Endothelial cell (in vitro differentiated cells): Measurements from ENCODE around the gene NUMBL. TPM values are rescaled to one million over a fixed set of nuclear protein-coding genes. Genes with fewer than 3 reads are reported as not detected.
A peak's percentile ranks its signal among the peaks of the same experiment; 100 is the strongest.
"Not testable (repeated sequence)": the region's sequence is repeated elsewhere in the genome, so short reads cannot be mapped to it uniquely, and the experiment has no call there.

ENCODE experiments used
- DNase-seq: peaks from one replicate; pipeline ENCODE4 v3.0.0; 2021; ENCODE audit warnings: low spot score
- H3K27ac Mint-ChIP-seq: one replicate; pipeline ENCODE4 v1.8.0; 2021; ENCODE audit warnings: mixed read lengths, inconsistent platforms; ENCODE audit not compliant: unreplicated experiment
- H3K27me3 Mint-ChIP-seq: one replicate; pipeline ENCODE4 v1.8.0; 2021; ENCODE audit warnings: mild to moderate bottlenecking, moderate library complexity, mixed read lengths, inconsistent platforms; ENCODE audit not compliant: unreplicated experiment
- H3K36me3 Mint-ChIP-seq: one replicate; pipeline ENCODE4 v1.8.0; 2021; ENCODE audit warnings: mild to moderate bottlenecking, low read depth, mixed read lengths, inconsistent platforms; ENCODE audit not compliant: unreplicated experiment
- H3K4me1 Mint-ChIP-seq: one replicate; pipeline ENCODE4 v1.8.0; 2021; ENCODE audit warnings: mild to moderate bottlenecking, mixed read lengths, inconsistent platforms; ENCODE audit not compliant: unreplicated experiment
- H3K4me3 Mint-ChIP-seq: one replicate; pipeline ENCODE4 v1.8.0; 2021; ENCODE audit warnings: mild to moderate bottlenecking, mixed read lengths, inconsistent platforms; ENCODE audit not compliant: unreplicated experiment
- H3K9me3 Mint-ChIP-seq: one replicate; pipeline ENCODE4 v1.8.0; 2021; ENCODE audit warnings: mixed read lengths, inconsistent platforms; ENCODE audit not compliant: unreplicated experiment
- total RNA-seq: library from RNA; stranded (reverse); fragmentation: NEBNext Ultra II Directional; extraction: Animal tissue kit (Norgen Biotek cat#: 25700); gene quantifications from one replicate; pipeline ENCODE4 v1.2.1, GENCODE V29; 2021; ENCODE audit not compliant: unreplicated experiment
- TF ChIP-seq, protein P1 (sequence below): fragments of 200-600 bp; sonication (generic); IDR thresholded peaks from one replicate; pipeline ENCODE4 v1.5.0; 2021; ENCODE audit warnings: antibody characterized with exemption; ENCODE audit not compliant: unreplicated experiment

NUMBL gene
- total RNA-seq, 1 donor from 2014 or later: 10.0 TPM

DNA sequence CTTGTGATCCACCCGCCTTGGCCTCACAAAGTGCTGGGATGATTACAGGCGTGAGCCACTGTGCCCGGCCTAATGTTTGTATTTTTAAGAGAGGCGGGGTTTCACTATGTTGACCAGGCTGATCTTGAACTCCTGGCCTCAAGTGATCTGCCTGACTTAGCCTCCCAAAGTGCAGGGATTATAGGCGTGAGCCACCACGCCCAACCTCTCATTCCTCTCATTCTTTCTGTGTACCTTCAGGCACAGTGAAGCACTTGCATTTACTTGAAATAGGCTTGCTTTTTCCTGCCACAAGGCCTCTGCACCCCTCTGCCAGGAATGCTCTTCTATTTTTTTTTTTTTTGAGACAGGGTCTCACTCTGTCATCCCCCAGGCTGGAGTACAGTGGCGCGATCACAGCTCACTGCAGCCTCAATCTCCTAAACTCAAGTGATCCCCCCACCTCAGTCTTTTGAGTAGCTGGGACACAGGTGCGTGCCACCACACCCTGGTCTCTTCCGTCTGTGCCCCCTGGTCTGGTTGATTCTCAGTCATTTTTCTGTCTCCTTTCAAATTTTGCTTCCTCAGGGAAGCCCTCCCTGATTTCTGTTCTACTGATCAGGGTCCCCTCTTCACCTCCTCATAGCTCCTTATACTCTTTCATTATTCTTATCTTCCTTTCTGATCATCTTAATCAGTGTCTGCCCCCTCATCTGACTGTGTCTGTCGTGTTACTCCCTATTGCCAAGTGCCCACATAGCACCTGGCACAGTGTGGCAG, 44.7 kb upstream of the NUMBL start:
- TF ChIP-seq, protein P1, sequence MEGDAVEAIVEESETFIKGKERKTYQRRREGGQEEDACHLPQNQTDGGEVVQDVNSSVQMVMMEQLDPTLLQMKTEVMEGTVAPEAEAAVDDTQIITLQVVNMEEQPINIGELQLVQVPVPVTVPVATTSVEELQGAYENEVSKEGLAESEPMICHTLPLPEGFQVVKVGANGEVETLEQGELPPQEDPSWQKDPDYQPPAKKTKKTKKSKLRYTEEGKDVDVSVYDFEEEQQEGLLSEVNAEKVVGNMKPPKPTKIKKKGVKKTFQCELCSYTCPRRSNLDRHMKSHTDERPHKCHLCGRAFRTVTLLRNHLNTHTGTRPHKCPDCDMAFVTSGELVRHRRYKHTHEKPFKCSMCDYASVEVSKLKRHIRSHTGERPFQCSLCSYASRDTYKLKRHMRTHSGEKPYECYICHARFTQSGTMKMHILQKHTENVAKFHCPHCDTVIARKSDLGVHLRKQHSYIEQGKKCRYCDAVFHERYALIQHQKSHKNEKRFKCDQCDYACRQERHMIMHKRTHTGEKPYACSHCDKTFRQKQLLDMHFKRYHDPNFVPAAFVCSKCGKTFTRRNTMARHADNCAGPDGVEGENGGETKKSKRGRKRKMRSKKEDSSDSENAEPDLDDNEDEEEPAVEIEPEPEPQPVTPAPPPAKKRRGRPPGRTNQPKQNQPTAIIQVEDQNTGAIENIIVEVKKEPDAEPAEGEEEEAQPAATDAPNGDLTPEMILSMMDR: no peak
- Mint-ChIP-seq H3K36me3 (peaks cover 42% of the 10 kb centered on the region), H3K9me3 (no peaks in the 10 kb centered on the region), H3K4me1 (no peaks in the 10 kb centered on the region), H3K27me3 (peaks cover 4% of the 10 kb centered on the region), H3K27ac (no peak overlapping the region), H3K4me3 (peak overlapping the region; percentile 20)
- DNase-seq: no peak

DNA sequence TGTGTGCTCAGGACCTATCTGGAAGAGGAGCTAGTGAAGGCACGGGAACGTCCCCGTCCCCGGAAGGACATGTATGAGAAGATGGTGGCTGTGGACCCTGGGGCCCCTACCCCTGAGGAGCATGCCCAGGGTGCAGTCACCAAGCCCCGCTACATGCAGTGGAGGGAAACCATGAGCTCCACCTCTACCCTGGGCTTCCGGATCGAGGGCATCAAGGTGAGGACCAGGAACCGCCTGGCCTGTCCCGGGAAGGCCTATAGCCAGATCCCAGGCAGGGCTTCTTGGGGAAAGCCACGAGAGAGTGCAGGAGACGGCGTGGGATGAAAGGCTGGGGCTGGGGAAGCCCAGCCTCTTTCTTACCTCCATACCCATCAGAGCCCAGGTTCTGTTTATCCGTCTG, 42.7 kb upstream of the NUMBL start:
- Mint-ChIP-seq H3K4me1 (no peaks in the 10 kb centered on the region), H3K36me3 (peaks cover 40% of the 10 kb centered on the region), H3K27ac (no peak overlapping the region), H3K27me3 (no peaks in the 10 kb centered on the region), H3K9me3 (no peaks in the 10 kb centered on the region), H3K4me3 (no peak overlapping the region)
- TF ChIP-seq, protein P1: no peak
- DNase-seq: no peak

DNA sequence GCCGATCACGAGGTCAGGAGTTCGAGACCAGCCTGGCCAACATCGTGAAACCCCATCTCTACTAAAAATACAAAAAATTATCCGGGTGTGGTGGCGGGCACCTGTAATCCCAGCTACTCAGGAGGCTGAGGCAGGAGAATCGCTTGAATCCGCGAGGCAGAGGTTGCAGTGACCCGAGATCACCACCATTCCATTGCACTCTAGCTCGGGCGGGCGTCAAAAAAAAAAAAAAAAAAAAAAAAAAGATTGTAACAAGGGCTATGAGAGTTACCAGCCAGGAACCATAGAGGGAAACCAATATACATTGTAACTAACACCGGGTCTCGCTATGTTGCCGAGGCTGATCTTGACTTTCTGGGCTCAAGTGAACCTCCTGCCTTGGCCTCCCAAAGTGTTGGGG, 41.9 kb upstream of the NUMBL start:
- H3K4me3 Mint-ChIP-seq, H3K4me1 Mint-ChIP-seq, H3K9me3 Mint-ChIP-seq, DNase-seq, H3K27ac Mint-ChIP-seq, H3K27me3 Mint-ChIP-seq: not testable (repeated sequence)
- H3K36me3 Mint-ChIP-seq: peaks cover 39% of the 10 kb centered on the region

DNA sequence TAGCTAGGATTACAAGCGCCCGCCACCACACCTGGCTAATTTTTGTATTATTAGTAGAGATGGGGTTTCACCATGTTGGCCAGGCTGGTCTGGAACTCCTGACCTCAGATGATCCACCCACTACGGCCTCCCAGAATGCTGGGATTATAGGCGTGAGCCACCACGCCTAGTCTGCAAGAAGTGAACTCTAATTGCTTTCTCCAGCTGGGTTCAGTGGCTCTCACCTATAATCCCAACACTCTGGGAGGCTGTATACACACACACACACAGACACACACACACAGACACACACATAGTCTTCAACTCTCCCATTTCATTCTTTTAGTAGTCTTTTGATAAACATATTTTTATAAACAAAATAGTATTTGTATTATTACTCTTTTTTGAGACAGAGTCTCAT, 39.6 kb upstream of the NUMBL start:
- not testable (repeated sequence) for H3K27ac Mint-ChIP-seq, H3K9me3 Mint-ChIP-seq, H3K4me1 Mint-ChIP-seq, H3K4me3 Mint-ChIP-seq, DNase-seq, H3K27me3 Mint-ChIP-seq
- H3K36me3 Mint-ChIP-seq: peaks cover 37% of the 10 kb centered on the region

DNA sequence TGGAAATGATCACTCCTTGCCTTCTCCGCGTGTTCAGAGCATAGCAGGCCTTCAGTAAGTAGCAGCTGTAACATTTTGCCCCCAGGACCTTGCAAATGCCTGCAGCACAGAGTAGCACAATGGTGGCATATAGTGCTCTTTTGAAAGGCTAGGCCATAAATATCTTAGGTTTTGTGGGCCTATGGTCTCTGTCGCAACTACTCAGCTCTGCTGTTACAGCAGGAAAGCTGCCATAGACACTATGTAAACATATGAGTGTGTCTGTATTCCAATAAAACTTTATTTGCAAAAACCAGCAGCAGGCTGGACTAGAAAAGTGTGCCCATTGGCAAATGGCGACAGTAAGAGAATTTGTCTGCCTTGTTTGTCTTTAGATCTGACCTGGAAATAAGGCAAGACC, 35.8 kb upstream of the NUMBL start:
- Mint-ChIP-seq H3K4me1 (no peaks in the 10 kb centered on the region), H3K36me3 (peaks cover 29% of the 10 kb centered on the region), H3K27me3 (no peaks in the 10 kb centered on the region), H3K27ac (no peak overlapping the region), H3K9me3 (no peaks in the 10 kb centered on the region), H3K4me3 (no peak overlapping the region)
- no peak for DNase-seq
- TF ChIP-seq, protein P1: no peak

DNA sequence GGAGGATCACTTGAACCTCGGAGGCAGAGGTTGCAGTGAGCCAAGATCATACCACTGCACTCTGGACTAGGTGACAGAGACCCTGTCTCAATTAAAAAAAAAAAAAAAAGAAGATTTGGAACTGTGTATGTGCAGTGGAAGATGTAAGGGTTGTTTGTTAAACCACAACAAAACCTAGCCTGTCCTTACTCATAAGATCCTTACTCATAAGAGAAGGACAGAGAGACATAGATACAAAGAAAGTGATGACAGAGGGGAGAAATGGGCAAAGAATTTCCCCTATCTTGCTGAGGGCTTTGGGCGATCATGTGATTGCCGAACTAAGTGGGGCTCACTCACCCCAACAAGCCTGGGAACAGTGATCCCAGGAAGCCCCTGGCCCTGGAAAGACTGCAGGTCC, 34.4 kb upstream of the NUMBL start:
- no peak for DNase-seq
- H3K27me3 Mint-ChIP-seq: no peaks in the 10 kb centered on the region
- H3K36me3 Mint-ChIP-seq: peaks cover 31% of the 10 kb centered on the region
- H3K4me1 Mint-ChIP-seq: peaks cover 6% of the 10 kb centered on the region
- TF ChIP-seq, protein P1: no peak
- H3K4me3 Mint-ChIP-seq: no peak overlapping the region
- H3K27ac Mint-ChIP-seq: no peak overlapping the region
- H3K9me3 Mint-ChIP-seq: no peaks in the 10 kb centered on the region
